HepG2 (cell line): ENCODE data around the gene MVP. TPM values are rescaled to one million over a fixed set of nuclear protein-coding genes. Genes with fewer than 3 reads are reported as not detected.

ENCODE experiments used
- ATAC-seq: fragments of 200-7000 bp; cut with Tn5 transposase; 3 replicates; pipeline ENCODE4 v1.9.1; 2020; ENCODE audit warnings: mild to moderate bottlenecking, moderate library complexity
- BruUV-seq: library from RNA; stranded (reverse); fragments of 400-500 nt; replicated peaks from 2 replicates; lab custom pipeline; 2021; lab: Mats Ljungman, UMichigan
- CTCF ChIA-PET: fragments of 300-600 bp; formaldehyde crosslinking; extraction: SDS; loops from one replicate; lab custom pipeline; 2021; ENCODE audit warnings: low total read pairs, inconsistent platforms, low intra/inter-chr PET ratio; lab: Yijun Ruan, JAX
- POLR2A ChIA-PET: fragments of 350-600 bp; sonication (Branson Sonifier 250); formaldehyde crosslinking; loops from one replicate; lab custom pipeline; 2020; ENCODE audit warnings: antibody characterized with exemption, inconsistent platforms; lab: Yijun Ruan, JAX
- DNase-seq: peaks from one replicate; pipeline ENCODE4 v3.0.0-alpha.2; 2015; ENCODE audit warnings: low spot score
- FAIRE-seq: peaks from 3 replicates; lab custom pipeline; 2011; peaks lifted over from hg19 to GRCh38; lab: Jason Lieb, UNC
- H2AFZ ChIP-seq: one replicate; pipeline ENCODE4 v1.6.1; 2011; ENCODE audit warnings: low read length, inconsistent platforms
- H3K27ac ChIP-seq: fragments of 300-600 bp; 3 replicates; pipeline ENCODE4 v1.8.0; 2011; ENCODE audit warnings: mixed run types, mild to moderate bottlenecking, mixed read lengths, low read length, inconsistent platforms; ENCODE audit not compliant: insufficient read depth; ENCODE audit errors: extremely low read length
- H3K27me3 ChIP-seq, 2 experiments: fragments of 200-600 bp in 1 of 2; 2 replicates in 1 of 2; 3 replicates in 1 of 2; pipeline versions ENCODE4 v1.6.0 to v1.8.0; 2011; ENCODE audit warnings: low read length in 2 of 2, mild to moderate bottlenecking in 2 of 2, moderate library complexity in 2 of 2, inconsistent platforms in 1 of 2; ENCODE audit not compliant: insufficient read depth in 2 of 2, control insufficient read depth in 1 of 2
- H3K36me3 ChIP-seq, 2 experiments: fragments of 200-600 bp in 1 of 2; replicated peaks in 1 of 2; 2 replicates in 1 of 2; 3 replicates in 1 of 2; pipeline versions ENCODE4 v1.5.1 to v1.8.0; 2011; ENCODE audit warnings: low read length in 2 of 2, inconsistent platforms in 1 of 2; ENCODE audit not compliant: insufficient read depth in 2 of 2, control insufficient read depth in 1 of 2
- H3K4me1 ChIP-seq: 2 replicates; pipeline ENCODE4 v1.5.1; 2012; ENCODE audit warnings: low read length, inconsistent platforms; ENCODE audit not compliant: insufficient read depth
- H3K4me2 ChIP-seq: 2 replicates; pipeline ENCODE4 v1.6.0; 2011; ENCODE audit warnings: low read depth, low read length, inconsistent platforms
- H3K4me3 ChIP-seq, 3 experiments: fragments of 200-600 bp in 1 of 3; sonication (generic), shearing (Covaris generic) in 1 of 3; replicated peaks in 1 of 3; 2 replicates each; pipeline ENCODE4 v1.5.1; 2011 to 2016; ENCODE audit warnings: low read length in 3 of 3, inconsistent platforms in 2 of 3, low read depth in 2 of 3, mild to moderate bottlenecking in 2 of 3, control low read depth in 1 of 3, mixed read lengths in 1 of 3; ENCODE audit not compliant: insufficient read depth in 1 of 3
- H3K79me2 ChIP-seq: one replicate; pipeline ENCODE4 v1.6.1; 2011; ENCODE audit warnings: low read length, inconsistent platforms; ENCODE audit not compliant: insufficient read depth
- H3K9ac ChIP-seq: 2 replicates; pipeline ENCODE4 v1.6.0; 2011; ENCODE audit warnings: mild to moderate bottlenecking, low read depth, low read length, inconsistent platforms; ENCODE audit not compliant: insufficient read depth
- H3K9me3 ChIP-seq: 2 replicates; pipeline ENCODE4 v1.5.1; 2012; ENCODE audit warnings: mild to moderate bottlenecking, low read length
- H4K20me1 ChIP-seq: 2 replicates; pipeline ENCODE4 v1.6.0; 2011; ENCODE audit warnings: inconsistent platforms, mild to moderate bottlenecking, low read length, moderate library complexity; ENCODE audit not compliant: insufficient read depth
- CBFB ChIP-seq: sonication (generic); formaldehyde crosslinking; IDR thresholded peaks from 2 replicates; pipeline ENCODE4 v1.4.0; 2020; ENCODE audit warnings: missing genetic modification reagents
- GPN1 ChIP-seq: sonication (generic); formaldehyde crosslinking; IDR thresholded peaks from 2 replicates; pipeline ENCODE4 v1.5.1; 2020; ENCODE audit warnings: missing genetic modification reagents, borderline replicate concordance
- JUND ChIP-seq: sonication (generic); formaldehyde crosslinking; IDR thresholded peaks from 2 replicates; pipeline ENCODE4 v1.8.0; 2022; ENCODE audit warnings: mild to moderate bottlenecking, missing genetic modification reagents
- PHF5A ChIP-seq: IDR thresholded peaks from one replicate; pipeline ENCODE4 v1.6.1; 2018; ENCODE audit warnings: low read depth, missing genetic modification reagents; ENCODE audit not compliant: unreplicated experiment
- ZNF232 ChIP-seq: sonication (generic); formaldehyde crosslinking; IDR thresholded peaks from 2 replicates; pipeline ENCODE4 v1.4.0; 2020; ENCODE audit warnings: missing genetic modification reagents, borderline replicate concordance
- WGBS: methylation state at CpG from one replicate; pipeline ENCODE4 v1.1.6; 2017; ENCODE audit warnings: low lambda C conversion rate; 5-methylcytosine and 5-hydroxymethylcytosine counted together
- in situ Hi-C: cut with HindIII; loops from 2 replicates; pipeline ENCODE4 v1.10.0; 2017; ENCODE audit warnings: low pct_unique_long_range_greater_than_20kb; ENCODE audit not compliant: extremely low pct_ligation_motif_present
- intact Hi-C: fragments of 100-400 bp; cut with micrococcal nuclease; formaldehyde crosslinking; loops from one replicate; pipeline ENCODE4 v1.10.0; 2022; ENCODE audit not compliant: unreplicated experiment
- polyA plus RNA-seq, 8 experiments: library from polyadenylated mRNA; depleted of rRNA in 3 of 8; stranded (reverse) in 7 of 8; unstranded in 1 of 8; fragments of >200 nt; fragmentation: Illumina TruSeq in 4 of 8; extraction: Trizol in 4 of 8; gene quantifications; 2 replicates each; pipeline versions ENCODE4 v1.2.1 to v1.2.3, GENCODE V29; 2011 to 2016; ENCODE audit warnings: low read depth in 4 of 8, missing spikeins in 1 of 8, mixed read lengths in 1 of 8; ENCODE audit not compliant: insufficient read depth in 1 of 8
- total RNA-seq, 5 experiments: library from RNA; depleted of rRNA; stranded (reverse); fragments of >200 nt; fragmentation: Illumina TruSeq; extraction: Trizol; gene quantifications; 2 replicates each; pipeline ENCODE4 v1.2.3, GENCODE V29; 2016; ENCODE audit warnings: low read depth in 1 of 5
- TF ChIP-seq, protein P1 (sequence below): sonication (generic); IDR thresholded peaks from 2 replicates; pipeline ENCODE4 v1.6.1; 2016; ENCODE audit warnings: low read depth, borderline replicate concordance
- TF ChIP-seq, protein P2 (sequence below): sonication (generic); formaldehyde crosslinking; IDR thresholded peaks from 2 replicates; pipeline ENCODE4 v1.4.0; 2020; ENCODE audit warnings: mild to moderate bottlenecking, missing genetic modification reagents
- TF ChIP-seq, protein P3 (sequence below): sonication (generic); formaldehyde crosslinking; IDR thresholded peaks from 2 replicates; pipeline ENCODE4 v1.8.1; 2023; ENCODE audit warnings: mild to moderate bottlenecking, inconsistent platforms, moderate library complexity, missing genetic modification reagents, borderline replicate concordance
- TF ChIP-seq, protein P4 (sequence below), 2 experiments: IDR thresholded peaks; 2 replicates each; pipeline ENCODE4 v1.6.1; 2011 to 2012; ENCODE audit warnings: low read length in 2 of 2, borderline replicate concordance in 1 of 2, low read depth in 1 of 2, mild to moderate bottlenecking in 1 of 2, moderate library complexity in 1 of 2

MVP gene
- total and polyA plus RNA-seq, 2 of the 13 experiments (the other 11 are each of a cell fraction or from before 2014, with no cell fraction given) = 22.9 to 43.5 TPM

DNA sequence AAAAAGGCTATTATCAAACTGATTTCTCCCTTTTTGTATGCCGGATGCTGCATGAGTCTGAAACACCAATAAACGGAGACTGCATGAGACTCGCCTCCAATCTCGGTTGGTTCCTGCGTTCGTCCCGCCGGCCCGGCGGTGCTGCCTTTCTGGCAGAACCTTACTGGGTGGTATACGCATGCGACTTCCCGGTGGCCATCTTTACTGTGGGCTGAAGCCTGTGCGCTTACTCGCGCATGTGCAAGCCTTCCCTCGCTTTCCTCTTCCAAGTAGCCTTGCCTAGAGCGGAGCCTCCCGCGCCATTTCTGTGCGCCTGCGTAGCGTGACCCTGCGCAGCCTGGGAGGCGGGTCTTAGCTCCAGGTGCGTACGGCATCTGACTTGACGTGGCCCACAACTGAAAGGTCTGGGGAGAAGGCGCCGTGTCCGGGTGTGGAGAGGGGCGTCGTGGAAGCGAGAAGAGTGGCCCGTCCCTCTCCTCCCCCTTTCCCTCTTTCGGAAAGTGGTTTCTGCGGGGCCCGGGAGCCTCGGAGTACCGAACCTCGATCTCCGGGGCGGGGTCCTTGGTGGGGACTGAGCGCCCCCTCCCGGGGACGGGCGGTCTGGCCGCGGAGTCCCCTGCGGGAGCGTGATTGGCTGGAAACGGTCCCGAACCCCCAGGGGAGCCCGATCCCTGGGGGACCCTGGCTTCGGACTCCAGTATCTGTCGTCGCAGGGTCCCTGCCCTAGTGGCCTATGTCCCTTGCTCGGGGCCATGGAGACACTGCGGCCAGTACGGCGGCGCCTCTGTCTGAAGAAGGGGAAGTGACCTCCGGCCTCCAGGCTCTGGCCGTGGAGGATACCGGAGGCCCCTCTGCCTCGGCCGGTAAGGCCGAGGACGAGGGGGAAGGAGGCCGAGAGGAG is 4.2 kb upstream of the MVP start, which contains the start of gene PAGR1:
Gene PAGR1 (plus strand): TSS at position 360 of the 901 bp plus-strand sequence. CDS start 374 bp downstream, at position 734.
- DNase-seq = peak; percentile 99
- in situ Hi-C loops (loop anchor here (25.0 kb wide), 1 partner anchor 846 kb away; the partner anchor contains the start of genes FBRS and PRR14), intact Hi-C loops (loop anchor here (1.0 kb wide), 1 partner anchor 32 kb away; no protein-coding TSS in a partner anchor)
- Histone ChIP-seq H3K4me1 (peaks cover 80% of the 10 kb centered on the region), H3K36me3 (peaks cover 0 to 9% of the 10 kb centered on the region in 2 experiments; a peak in 2 of 5 replicates), H3K27me3 (peaks cover 0 to 12% of the 10 kb centered on the region in 2 experiments; a peak in 2 of 5 replicates), H4K20me1 (peaks cover 5% of the 10 kb centered on the region; the same call in 1 of the 2 replicates), H3K9ac (peak within 1 kb of the TSS; percentile 79), H3K27ac (peak within 1 kb of the TSS; percentile 83), H2AFZ (no peak within 1 kb of the TSS), H3K9me3 (no peaks in the 10 kb centered on the region), H3K4me2 (peak within 1 kb of the TSS; percentile 99), H3K79me2 (peaks cover 22% of the 10 kb centered on the region), H3K4me3 (peak within 1 kb of the TSS; percentile 86 to 93 (median 88))
- FAIRE-seq = peak; percentile 85
- ATAC-seq = peak; percentile 63
- under 1% methylated on average over 34 of the region's 70 CpGs for WGBS
- ChIA-PET CTCF (interaction anchor here (0.9 to 1.5 kb wide), 4 partner anchors 26 to 116 kb away, joined by 3 to 6 read pairs (median 4); partner anchors contain the start of gene KIF22), POLR2A (interaction anchor here (0.6 to 7.0 kb wide), 28 partner anchors 9 to 249 kb away, joined by 3 to 145 read pairs (median 6); partner anchors contain the start of genes ALDOA, ASPHD1, CDIPT and KCTD13)
- BruUV-seq = TSS peak; percentile 74
- no peak for TF ChIP-seq ZNF232 (CRISPR knock-in tag)
- TF ChIP-seq, protein P1, sequence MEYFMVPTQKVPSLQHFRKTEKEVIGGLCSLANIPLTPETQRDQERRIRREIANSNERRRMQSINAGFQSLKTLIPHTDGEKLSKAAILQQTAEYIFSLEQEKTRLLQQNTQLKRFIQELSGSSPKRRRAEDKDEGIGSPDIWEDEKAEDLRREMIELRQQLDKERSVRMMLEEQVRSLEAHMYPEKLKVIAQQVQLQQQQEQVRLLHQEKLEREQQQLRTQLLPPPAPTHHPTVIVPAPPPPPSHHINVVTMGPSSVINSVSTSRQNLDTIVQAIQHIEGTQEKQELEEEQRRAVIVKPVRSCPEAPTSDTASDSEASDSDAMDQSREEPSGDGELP = no peak; the same call in 1 of the 2 replicates
- no peak; the same call in 1 of the 2 replicates for TF ChIP-seq GPN1
- TF ChIP-seq, protein P2, sequence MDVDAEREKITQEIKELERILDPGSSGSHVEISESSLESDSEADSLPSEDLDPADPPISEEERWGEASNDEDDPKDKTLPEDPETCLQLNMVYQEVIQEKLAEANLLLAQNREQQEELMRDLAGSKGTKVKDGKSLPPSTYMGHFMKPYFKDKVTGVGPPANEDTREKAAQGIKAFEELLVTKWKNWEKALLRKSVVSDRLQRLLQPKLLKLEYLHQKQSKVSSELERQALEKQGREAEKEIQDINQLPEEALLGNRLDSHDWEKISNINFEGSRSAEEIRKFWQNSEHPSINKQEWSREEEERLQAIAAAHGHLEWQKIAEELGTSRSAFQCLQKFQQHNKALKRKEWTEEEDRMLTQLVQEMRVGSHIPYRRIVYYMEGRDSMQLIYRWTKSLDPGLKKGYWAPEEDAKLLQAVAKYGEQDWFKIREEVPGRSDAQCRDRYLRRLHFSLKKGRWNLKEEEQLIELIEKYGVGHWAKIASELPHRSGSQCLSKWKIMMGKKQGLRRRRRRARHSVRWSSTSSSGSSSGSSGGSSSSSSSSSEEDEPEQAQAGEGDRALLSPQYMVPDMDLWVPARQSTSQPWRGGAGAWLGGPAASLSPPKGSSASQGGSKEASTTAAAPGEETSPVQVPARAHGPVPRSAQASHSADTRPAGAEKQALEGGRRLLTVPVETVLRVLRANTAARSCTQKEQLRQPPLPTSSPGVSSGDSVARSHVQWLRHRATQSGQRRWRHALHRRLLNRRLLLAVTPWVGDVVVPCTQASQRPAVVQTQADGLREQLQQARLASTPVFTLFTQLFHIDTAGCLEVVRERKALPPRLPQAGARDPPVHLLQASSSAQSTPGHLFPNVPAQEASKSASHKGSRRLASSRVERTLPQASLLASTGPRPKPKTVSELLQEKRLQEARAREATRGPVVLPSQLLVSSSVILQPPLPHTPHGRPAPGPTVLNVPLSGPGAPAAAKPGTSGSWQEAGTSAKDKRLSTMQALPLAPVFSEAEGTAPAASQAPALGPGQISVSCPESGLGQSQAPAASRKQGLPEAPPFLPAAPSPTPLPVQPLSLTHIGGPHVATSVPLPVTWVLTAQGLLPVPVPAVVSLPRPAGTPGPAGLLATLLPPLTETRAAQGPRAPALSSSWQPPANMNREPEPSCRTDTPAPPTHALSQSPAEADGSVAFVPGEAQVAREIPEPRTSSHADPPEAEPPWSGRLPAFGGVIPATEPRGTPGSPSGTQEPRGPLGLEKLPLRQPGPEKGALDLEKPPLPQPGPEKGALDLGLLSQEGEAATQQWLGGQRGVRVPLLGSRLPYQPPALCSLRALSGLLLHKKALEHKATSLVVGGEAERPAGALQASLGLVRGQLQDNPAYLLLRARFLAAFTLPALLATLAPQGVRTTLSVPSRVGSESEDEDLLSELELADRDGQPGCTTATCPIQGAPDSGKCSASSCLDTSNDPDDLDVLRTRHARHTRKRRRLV (CRISPR knock-in tag) = peak; percentile 90; the same call in 1 of the 2 replicates
- no peak for TF ChIP-seq PHF5A
- TF ChIP-seq, protein P3, sequence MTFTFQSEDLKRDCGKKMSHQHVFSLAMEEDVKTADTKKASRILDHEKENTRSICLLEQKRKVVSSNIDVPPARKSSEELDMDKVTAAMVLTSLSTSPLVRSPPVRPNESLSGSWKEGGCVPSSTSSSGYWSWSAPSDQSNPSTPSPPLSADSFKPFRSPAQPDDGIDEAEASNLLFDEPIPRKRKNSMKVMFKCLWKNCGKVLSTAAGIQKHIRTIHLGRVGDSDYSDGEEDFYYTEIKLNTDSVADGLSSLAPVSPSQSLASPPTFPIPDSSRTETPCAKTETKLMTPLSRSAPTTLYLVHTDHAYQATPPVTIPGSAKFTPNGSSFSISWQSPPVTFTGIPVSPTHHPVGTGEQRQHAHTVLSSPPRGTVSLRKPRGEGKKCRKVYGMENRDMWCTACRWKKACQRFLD = peak; percentile 22; the same call in 1 of the 2 replicates
- TF ChIP-seq CBFB = peak; percentile 46; the same call in 1 of the 2 replicates
- TF ChIP-seq JUND = 0 out of 2 replicates have a peak, but pooled peaks have one; percentile 15
- TF ChIP-seq, protein P4, sequence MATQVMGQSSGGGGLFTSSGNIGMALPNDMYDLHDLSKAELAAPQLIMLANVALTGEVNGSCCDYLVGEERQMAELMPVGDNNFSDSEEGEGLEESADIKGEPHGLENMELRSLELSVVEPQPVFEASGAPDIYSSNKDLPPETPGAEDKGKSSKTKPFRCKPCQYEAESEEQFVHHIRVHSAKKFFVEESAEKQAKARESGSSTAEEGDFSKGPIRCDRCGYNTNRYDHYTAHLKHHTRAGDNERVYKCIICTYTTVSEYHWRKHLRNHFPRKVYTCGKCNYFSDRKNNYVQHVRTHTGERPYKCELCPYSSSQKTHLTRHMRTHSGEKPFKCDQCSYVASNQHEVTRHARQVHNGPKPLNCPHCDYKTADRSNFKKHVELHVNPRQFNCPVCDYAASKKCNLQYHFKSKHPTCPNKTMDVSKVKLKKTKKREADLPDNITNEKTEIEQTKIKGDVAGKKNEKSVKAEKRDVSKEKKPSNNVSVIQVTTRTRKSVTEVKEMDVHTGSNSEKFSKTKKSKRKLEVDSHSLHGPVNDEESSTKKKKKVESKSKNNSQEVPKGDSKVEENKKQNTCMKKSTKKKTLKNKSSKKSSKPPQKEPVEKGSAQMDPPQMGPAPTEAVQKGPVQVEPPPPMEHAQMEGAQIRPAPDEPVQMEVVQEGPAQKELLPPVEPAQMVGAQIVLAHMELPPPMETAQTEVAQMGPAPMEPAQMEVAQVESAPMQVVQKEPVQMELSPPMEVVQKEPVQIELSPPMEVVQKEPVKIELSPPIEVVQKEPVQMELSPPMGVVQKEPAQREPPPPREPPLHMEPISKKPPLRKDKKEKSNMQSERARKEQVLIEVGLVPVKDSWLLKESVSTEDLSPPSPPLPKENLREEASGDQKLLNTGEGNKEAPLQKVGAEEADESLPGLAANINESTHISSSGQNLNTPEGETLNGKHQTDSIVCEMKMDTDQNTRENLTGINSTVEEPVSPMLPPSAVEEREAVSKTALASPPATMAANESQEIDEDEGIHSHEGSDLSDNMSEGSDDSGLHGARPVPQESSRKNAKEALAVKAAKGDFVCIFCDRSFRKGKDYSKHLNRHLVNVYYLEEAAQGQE (IDR thresholded peaks at IDR 0.05; ENCODE audit: borderline replicate concordance in 1 of 2, low read depth in 1 of 2, low read length in 2 of 2) = no peak
